Body of pancreas (tissue), 4 donors: ENCODE measurements around the gene CLEC11A. TPM values are rescaled to one million over a fixed set of nuclear protein-coding genes. Genes with fewer than 3 reads are reported as not detected.

Experiments
- ATAC-seq: fragments of 150-250 bp; one replicate; pipeline ENCODE4 v1.9.1; 2016
- DNase-seq, 4 donors: peaks; one replicate each; pipeline ENCODE4 v3.0.0-alpha.2; 2019
- H3K27ac ChIP-seq, 4 donors: fragments of 200-600 bp; sonication (generic); 1 replicate in 3 of 4; 2 replicates in 1 of 4; pipeline versions ENCODE4 v1.5.1 to v1.6.1; 2016 to 2019; ENCODE audit warnings: mild to moderate bottlenecking in 1 of 4, mixed read lengths in 1 of 4, moderate library complexity in 1 of 4
- H3K27me3 ChIP-seq, 2 donors: fragments of 200-600 bp; sonication (generic); one replicate each; pipeline ENCODE4 v1.6.0; 2016; ENCODE audit warnings: mild to moderate bottlenecking in 1 of 2
- H3K36me3 ChIP-seq, 2 donors: fragments of 200-600 bp; sonication (generic); replicated peaks in 1 of 2; 2 replicates each; pipeline ENCODE4 v1.5.1; 2016; ENCODE audit warnings: low read depth in 2 of 2; ENCODE audit not compliant: insufficient read depth in 1 of 2
- H3K4me1 ChIP-seq: fragments of 200-600 bp; sonication (generic); one replicate; pipeline ENCODE4 v1.6.0; 2016
- H3K4me3 ChIP-seq, 2 donors: fragments of 200-600 bp; sonication (generic); 1 replicate in 1 of 2; 2 replicates in 1 of 2; pipeline ENCODE4 v1.5.1; 2016 to 2019
- H3K9me3 ChIP-seq, 3 donors: fragments of 200-600 bp; sonication (generic); 1 replicate in 2 of 3; 2 replicates in 1 of 3; pipeline ENCODE4 v1.5.1; 2016
- POLR2A ChIP-seq, 3 donors: fragments of 450-650 bp; IDR thresholded peaks; one replicate each; pipeline ENCODE4 v1.6.1; 2016; ENCODE audit warnings: antibody characterized with exemption in 3 of 3, mild to moderate bottlenecking in 2 of 3
- WGBS, 2 donors: methylation state at CpG; one replicate each; pipeline ENCODE4 v1.1.5; 2017; 5-methylcytosine and 5-hydroxymethylcytosine counted together
- intact Hi-C: fragments of 100-400 bp; cut with DNase I; formaldehyde crosslinking; loops from one replicate; pipeline ENCODE4 v1.15.1; 2023
- total RNA-seq, 2 donors: library from RNA; depleted of rRNA; stranded (reverse); fragments of >200 nt; gene quantifications; one replicate each; pipeline ENCODE4 v1.1.0, GENCODE V29; 2016
- TF ChIP-seq, protein P1 (sequence below), 7 experiments: fragments of 450-650 bp in 4 of 7; fragments of 200-600 bp in 3 of 7; sonication (generic) in 3 of 7; IDR thresholded peaks; one replicate each; pipeline ENCODE4 v1.5.1; 2016 to 2019; ENCODE audit warnings: antibody characterized with exemption in 7 of 7

The CLEC11A gene
- total RNA-seq, 2 donors from 2014 or later = 5.2 to 24.1 TPM

DNA sequence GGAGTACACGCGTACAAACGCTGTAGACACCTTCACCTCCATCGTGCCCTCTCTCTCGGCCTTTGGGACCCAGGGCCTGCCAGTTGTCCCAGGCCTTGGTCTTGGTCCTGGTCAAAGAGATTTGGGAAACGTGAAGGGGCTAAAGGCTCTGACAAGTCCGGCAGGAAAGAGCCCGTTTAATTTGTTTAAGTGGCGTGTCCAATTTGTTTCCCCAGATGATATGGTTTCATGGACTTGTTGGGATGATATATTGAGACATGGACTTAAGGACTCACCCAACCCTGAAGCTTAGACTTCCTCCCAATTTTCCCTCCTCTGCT is 2.7 kb downstream of the CLEC11A start:
- Histone ChIP-seq H3K4me1 (peaks cover 23% of the 10 kb centered on the region), H3K36me3 (no peaks in the 10 kb centered on the region), H3K4me3 (no peak overlapping the region), H3K27me3 (no peaks in the 10 kb centered on the region), H3K27ac (no peak overlapping the region), H3K9me3 (no peaks in the 10 kb centered on the region)
- intact Hi-C loops = no loop called here
- 56 to 63% methylated on average over 9 of the region's 9 CpGs for WGBS, 2 donors
- TF ChIP-seq, protein P1, sequence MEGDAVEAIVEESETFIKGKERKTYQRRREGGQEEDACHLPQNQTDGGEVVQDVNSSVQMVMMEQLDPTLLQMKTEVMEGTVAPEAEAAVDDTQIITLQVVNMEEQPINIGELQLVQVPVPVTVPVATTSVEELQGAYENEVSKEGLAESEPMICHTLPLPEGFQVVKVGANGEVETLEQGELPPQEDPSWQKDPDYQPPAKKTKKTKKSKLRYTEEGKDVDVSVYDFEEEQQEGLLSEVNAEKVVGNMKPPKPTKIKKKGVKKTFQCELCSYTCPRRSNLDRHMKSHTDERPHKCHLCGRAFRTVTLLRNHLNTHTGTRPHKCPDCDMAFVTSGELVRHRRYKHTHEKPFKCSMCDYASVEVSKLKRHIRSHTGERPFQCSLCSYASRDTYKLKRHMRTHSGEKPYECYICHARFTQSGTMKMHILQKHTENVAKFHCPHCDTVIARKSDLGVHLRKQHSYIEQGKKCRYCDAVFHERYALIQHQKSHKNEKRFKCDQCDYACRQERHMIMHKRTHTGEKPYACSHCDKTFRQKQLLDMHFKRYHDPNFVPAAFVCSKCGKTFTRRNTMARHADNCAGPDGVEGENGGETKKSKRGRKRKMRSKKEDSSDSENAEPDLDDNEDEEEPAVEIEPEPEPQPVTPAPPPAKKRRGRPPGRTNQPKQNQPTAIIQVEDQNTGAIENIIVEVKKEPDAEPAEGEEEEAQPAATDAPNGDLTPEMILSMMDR (IDR thresholded peaks at IDR 0.05) = no peak
- no peak for TF ChIP-seq POLR2A (IDR thresholded peaks at IDR 0.05)
- no peak for ATAC-seq
- DNase-seq = no peak

DNA sequence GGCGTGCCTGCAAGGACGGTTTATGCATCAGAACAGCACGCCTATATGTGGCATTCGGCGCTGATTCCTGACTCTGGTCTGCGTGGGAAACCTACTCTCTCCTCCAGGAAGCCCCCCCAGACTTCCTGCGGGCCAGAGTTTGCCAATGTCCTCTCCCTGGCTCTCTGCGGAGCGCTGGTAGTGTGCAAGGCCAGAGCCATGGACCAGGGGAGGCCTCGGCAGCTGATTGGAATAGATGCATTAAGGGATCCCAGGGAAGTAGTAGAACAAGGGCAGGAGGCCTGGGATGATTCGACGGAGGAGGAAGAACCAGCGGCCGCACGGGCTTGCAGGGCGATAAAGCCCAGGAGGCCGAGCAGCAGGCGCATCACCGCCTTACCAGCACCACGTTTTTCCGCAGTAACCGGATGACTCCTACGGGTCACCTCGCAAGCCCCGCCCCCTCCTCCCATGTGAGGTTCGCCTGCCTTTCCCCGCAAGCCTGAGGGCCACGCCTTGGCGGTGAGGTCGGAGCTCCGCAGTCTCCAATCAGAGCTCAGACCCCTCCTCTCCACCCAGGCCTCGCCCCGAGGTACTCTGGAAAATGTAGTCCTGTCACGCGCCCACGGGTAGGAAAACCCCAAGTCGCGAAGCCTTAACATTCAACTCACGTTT is 5.0 kb downstream of the CLEC11A start:
- H3K4me3 ChIP-seq = no peak overlapping the region
- no peaks in the 10 kb centered on the region for H3K27me3 ChIP-seq
- TF ChIP-seq, protein P1 (IDR thresholded peaks at IDR 0.05) = no peak
- TF ChIP-seq POLR2A (IDR thresholded peaks at IDR 0.05) = no peak
- 19 to 24% methylated on average over 24 to 39 of the region's 39 CpGs for WGBS, 2 donors
- ATAC-seq (no peak), DNase-seq (peak; percentile 51 to 72 (median 59))
- intact Hi-C loops = no loop called here
- H3K4me1 ChIP-seq = peaks cover 23% of the 10 kb centered on the region
- H3K36me3 ChIP-seq = no peaks in the 10 kb centered on the region
- no peak overlapping the region for H3K27ac ChIP-seq
- no peaks in the 10 kb centered on the region for H3K9me3 ChIP-seq

DNA sequence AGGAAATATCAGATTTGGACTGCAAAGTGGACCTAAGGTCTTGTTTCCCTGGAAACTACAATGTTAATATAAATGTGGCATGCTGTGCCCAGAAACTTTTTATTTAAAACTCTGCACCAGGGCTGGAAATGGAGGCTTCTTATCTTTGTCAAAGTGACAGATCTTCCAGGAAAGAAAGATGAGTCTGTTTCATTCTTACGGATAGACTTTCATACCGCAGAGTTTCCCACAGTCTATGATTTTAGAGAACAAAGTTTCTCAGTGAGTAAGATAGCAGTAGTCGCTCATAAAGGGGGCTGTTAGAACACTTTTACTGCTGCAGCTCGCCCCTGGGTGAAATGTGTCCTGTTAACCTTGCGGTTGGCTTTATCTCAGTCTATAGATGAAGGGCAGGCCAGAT is 6.7 kb downstream of the CLEC11A start:
- peaks cover 9% of the 10 kb centered on the region for H3K4me1 ChIP-seq
- TF ChIP-seq, protein P1 (IDR thresholded peaks at IDR 0.05) = no peak
- TF ChIP-seq POLR2A (IDR thresholded peaks at IDR 0.05) = no peak
- intact Hi-C loops = no loop called here
- H3K36me3 ChIP-seq = no peaks in the 10 kb centered on the region
- no peaks in the 10 kb centered on the region for H3K9me3 ChIP-seq
- 43 to 66% methylated on average over 5 of the region's 5 CpGs for WGBS, 2 donors
- H3K4me3 ChIP-seq = no peak overlapping the region
- ATAC-seq = no peak
- H3K27me3 ChIP-seq = no peaks in the 10 kb centered on the region
- DNase-seq = no peak
- no peak overlapping the region for H3K27ac ChIP-seq

DNA sequence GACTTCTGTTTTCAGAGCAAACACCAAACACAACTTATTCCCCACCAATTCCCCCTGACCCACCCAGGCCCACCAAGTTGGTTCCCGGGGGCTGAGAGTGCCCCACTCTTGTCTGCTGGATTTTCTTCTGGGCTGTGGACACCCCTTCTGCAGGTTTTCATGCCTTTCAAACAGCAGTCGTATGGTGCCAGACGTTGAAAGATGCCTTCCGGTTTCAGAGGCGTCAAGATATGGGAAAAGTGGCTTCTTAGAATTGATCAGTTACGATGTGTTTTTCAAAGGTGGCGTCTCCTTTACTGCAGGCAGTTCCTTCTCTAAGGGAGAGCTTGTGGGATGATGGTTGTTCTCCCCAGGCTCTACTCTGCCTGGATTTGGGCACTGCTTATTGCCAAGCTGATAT is 12.7 kb downstream of the CLEC11A start:
- intact Hi-C loops = no loop called here
- Histone ChIP-seq H3K27ac (no peak overlapping the region), H3K9me3 (no peaks in the 10 kb centered on the region), H3K27me3 (no peaks in the 10 kb centered on the region), H3K4me1 (no peaks in the 10 kb centered on the region), H3K36me3 (no peaks in the 10 kb centered on the region), H3K4me3 (no peak overlapping the region)
- ATAC-seq (no peak), DNase-seq (no peak)
- no peak for TF ChIP-seq POLR2A (IDR thresholded peaks at IDR 0.05)
- TF ChIP-seq, protein P1 (IDR thresholded peaks at IDR 0.05) = no peak
- WGBS, 2 donors = 43 to 48% methylated on average over 7 of the region's 7 CpGs

DNA sequence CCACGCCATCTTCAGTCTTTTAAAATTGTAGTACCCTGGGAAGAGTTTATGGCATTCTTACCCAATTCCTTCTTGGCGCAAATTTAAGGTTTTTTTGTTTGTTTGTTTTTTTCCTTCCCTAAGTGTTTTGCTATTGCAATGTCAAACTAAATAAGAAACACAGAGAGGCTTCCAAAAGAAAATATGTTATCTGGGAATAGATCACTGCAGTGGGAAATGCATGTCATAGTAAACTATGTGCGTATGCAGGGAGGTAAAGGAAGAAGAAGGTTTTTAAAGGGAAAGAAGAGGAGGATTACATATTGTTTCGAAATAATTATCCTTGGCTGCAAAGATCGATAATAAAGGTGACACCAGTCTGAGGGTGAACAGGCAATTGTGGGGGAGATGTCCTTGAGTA is 13.2 kb downstream of the CLEC11A start:
- H3K4me3 ChIP-seq = no peak overlapping the region
- TF ChIP-seq POLR2A (IDR thresholded peaks at IDR 0.05) = no peak
- TF ChIP-seq, protein P1 (IDR thresholded peaks at IDR 0.05) = no peak
- no peaks in the 10 kb centered on the region for H3K36me3 ChIP-seq
- no peaks in the 10 kb centered on the region for H3K27me3 ChIP-seq
- no peak overlapping the region for H3K27ac ChIP-seq
- DNase-seq (no peak), ATAC-seq (no peak)
- WGBS, 2 donors = 43 to 44% methylated on average over 5 of the region's 5 CpGs
- H3K4me1 ChIP-seq = no peaks in the 10 kb centered on the region
- no peaks in the 10 kb centered on the region for H3K9me3 ChIP-seq
- intact Hi-C loops = no loop called here
